ENCODE results near the gene MVD.
"Not testable (repeated sequence)": the region's sequence is repeated elsewhere in the genome, so short reads cannot be mapped to it uniquely, and the experiment has no call there.

Gene MVD

GRCh38 chr16:88686062-88686438 lies 23.2 kb upstream of the MVD start:
- H3K4me3 ChIP-seq: peak overlapping the region; percentile 40 to 58 (median 51)
- H3K27ac ChIP-seq: peak overlapping the region in 16 of 21 experiments; percentile 12 to 84 (median 70)

DNA sequence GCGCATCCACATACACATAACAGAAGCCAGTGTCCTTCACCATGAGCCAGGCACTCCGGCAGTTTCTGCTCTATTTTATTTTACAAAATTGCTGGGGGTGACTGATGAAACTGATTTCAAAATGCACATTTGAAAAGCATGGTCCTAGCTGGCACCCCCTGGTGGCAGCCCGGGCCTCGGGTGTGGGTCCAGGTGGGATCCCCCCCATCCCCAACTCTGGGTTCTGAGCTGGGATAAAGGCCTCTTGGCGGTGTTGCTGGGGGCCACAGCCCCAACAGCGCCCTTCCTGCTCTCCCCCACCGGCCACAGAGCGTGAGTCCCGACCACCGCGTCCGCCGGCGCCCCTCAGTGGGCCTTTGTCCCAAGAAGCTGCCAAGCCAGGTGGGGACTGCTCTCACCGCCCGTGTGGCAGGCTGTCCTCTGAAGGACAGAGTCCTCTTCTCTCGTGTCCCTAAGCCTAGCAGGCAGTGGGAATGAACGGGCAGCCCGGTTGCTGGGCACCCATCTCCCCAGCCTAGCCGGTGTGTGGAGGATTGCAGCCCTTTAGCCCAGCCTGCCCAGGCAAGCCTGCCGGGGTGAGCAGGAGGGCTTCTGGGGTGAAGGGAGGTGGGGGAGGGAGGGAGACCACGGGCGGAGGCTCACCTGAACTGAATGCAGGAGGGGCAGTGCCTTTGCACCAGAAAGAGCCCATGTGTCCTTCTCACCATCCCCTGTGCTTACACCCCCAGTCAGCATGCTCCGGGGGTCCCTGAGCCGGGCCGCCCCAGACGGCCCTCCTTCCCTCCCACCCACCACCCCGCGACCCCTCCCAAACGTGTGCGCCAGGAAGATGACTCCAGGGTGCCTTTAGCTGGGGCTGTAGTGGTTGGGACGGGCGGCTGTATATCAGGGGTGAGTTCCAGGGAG lies 22.5 kb upstream of the MVD start:
- Histone ChIP-seq H3K4me3 (peak overlapping the region; percentile 40 to 58 (median 51)), H3K27ac (peak overlapping the region in 14 of 21 experiments; percentile 12 to 84 (median 74))

- Histone ChIP-seq H3K27ac (peak overlapping the region in 2 of 21 experiments; percentile 80 to 82), H3K4me3 (peak overlapping the region in 1 of 7 experiments; percentile 58)
Measured at GRCh38 chr16:88684569-88685155, 21.8 kb upstream of the MVD start.

GRCh38 chr16:88681709-88682451 lies 19.0 kb upstream of the MVD start:
- Histone ChIP-seq H3K27ac (peak overlapping the region in 18 of 21 experiments; percentile 42 to 92 (median 72)), H3K4me3 (no peak overlapping the region)

DNA sequence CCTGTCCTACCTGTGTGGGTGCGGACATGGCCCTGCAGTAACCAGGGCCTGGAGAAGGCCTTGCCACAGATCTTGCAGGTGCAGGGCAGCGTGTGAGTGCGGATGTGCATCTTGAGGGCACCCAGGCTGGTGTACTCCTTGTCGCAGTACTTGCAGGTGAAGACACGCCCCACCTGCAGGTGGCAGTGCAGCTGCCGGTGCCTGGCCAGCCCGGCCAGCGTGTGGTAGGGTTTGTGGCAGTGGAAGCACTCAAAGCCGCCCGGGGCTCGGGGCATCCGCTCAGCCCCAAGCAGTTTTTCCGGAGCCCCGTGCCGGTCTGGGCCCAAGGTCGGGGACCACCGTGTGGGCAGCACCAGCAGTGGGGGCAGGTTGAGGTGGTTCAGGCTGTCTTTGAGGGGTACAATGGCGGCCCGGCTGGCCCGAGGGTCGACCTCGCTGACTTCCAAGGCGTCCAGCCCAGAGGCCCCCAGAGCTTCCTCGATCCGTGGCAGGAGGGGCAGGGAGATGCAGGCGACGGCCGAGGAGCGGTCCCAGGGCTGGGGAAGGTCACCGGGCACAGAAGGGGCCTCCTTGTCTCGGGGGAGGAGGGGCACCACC lies 18.3 kb upstream of the MVD start:
- Histone ChIP-seq H3K27ac (peak overlapping the region in 13 of 21 experiments; percentile 18 to 92 (median 72)), H3K4me3 (no peak overlapping the region)

DNA sequence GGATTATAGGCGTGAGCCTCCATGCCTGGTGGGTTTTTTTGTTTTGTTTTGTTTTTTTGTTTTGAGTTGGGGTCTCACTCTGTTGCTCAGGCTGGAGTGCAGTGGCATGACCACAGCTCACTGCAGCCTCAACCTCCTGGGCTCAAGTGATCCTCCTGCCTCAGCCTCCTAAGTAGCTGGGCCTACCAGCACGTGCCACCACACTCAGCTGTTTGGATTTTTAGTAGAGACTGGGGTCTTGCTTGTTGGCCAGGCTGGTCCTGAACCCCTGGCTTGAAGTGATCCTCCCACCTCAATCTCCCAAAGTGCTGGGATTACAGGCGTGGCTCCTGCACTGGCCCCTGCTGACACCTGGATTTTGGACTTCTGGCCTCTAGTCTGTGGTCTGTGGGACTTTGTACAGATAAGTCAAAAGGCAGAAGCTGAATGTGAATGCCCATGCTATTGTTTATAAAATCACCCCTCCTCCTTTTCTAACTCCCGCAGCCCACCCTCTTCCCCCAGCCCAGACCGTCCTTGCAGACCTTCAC lies 17.7 kb upstream of the MVD start:
- Histone ChIP-seq H3K27ac (peak overlapping the region in 3 of 21 experiments; percentile 81 to 88 (median 87)), H3K4me3 (no peak overlapping the region)

DNA sequence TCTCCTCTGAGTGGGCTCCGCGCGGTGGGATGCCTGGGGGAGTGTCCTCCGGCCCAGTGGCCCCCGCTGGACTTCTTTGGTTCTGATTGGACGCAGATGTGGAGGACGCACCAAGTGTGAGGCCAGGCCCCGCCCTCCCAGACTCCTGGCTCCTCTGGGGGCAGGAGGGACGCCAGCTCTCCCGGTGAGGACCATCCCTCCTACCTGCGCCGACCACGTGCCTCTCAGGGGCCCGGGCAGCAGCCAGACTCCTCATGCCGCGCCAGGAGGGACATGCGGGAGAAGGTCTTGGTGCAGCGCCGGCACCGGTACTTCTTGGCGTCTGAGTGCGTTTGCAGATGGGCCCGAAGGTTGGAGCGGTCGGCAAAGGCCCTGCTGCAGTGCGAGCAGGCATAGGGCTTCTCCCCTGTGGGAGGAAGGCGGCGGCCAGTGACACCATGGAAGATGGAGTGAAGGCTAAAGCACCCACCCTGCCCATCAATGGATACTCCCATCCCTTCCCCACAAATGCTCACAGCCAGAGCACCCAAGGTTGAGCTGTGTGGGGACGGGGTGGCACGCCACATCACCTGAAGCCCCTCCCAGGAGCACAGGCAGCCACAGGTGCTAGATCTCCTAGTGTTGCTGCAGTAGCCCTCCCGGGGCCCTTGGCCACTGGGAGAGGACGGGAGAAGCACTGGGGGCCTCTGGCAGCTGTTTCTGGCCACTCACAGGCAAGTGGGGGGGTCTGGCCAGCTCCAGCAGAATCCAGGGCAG lies 15.5 kb upstream of the MVD start:
- Histone ChIP-seq H3K27ac (no peak overlapping the region), H3K4me3 (no peak overlapping the region)

- H3K27ac ChIP-seq: no peak overlapping the region
- H3K4me3 ChIP-seq: no peak overlapping the region
Measured at GRCh38 chr16:88677721-88678120, 14.8 kb upstream of the MVD start.

DNA sequence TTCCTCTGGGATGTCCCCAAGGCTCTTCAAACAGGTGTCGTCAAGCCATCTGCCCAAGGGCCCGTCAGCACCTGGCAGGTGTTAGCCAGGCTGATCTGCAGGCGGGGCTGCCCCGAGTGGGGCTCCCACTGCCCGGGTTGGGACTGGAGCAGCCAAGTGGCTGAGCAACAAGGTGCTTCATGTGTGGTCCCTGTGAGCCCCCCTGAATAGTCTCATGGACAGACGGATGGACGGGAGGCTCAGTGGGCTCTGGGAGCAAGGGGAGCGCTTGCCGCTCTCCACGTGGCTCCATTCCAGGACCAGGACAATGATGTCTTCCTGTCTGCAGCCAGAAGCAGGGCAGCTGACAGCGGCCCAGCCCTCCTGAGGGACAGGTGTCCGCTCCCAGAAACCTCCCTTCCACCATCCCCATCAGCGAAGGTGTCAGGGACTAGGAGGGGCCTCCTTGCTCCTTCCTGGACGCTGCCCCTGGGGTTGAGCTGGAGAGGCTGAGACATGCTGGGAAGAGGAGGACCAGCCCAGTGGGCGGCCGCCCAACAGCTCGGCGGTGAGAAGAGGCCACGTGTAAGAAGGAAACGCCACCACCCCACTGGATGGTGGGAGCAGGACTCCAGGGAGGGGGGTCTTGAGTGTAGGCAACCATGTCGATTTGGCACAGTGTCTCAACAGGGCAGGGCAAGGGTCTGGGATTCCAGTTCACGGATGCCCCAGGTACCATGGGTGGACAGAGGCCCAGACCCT lies 13.8 kb upstream of the MVD start:
- no peak overlapping the region for H3K27ac ChIP-seq
- H3K4me3 ChIP-seq: no peak overlapping the region

DNA sequence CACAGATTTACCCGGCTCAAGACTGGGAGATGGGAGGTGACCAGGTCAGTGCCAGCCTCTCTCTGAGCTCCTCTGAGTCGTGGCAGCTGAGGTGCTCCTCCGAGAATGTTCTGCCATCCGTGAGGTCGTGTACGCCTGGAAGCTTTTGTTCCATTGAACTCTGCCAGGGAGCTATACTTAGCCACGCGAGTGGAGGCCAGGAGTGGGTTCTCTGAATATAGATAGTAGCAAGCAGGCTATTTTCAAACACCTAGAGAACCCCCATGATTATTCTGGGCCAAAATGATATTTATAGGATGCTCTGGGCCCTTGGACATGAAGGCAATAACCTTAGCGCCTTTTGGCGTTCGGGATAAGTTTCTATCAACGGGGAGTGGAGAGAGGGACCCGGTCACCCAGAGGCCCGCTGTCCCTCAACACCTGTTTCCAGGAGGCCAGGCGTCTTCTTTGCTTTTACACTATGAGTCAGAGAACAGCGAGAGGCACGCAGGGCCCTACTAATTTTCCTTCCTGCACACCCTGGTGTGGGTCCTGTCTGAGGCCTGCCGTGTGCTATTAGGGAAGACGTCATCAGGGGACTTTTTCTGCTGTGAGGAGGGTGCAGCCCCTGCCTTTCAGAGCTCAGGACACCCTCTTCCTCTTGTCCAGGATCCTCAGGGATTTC lies 11.0 kb upstream of the MVD start:
- Histone ChIP-seq H3K27ac (no peak overlapping the region), H3K4me3 (no peak overlapping the region)

GRCh38 chr16:88672776-88673175 lies 9.9 kb upstream of the MVD start:
- Histone ChIP-seq H3K27ac (no peak overlapping the region), H3K4me3 (no peak overlapping the region)

- no peak overlapping the region for H3K4me3 ChIP-seq
- H3K27ac ChIP-seq: no peak overlapping the region
Measured at GRCh38 chr16:88671806-88672205, 8.9 kb upstream of the MVD start.

DNA sequence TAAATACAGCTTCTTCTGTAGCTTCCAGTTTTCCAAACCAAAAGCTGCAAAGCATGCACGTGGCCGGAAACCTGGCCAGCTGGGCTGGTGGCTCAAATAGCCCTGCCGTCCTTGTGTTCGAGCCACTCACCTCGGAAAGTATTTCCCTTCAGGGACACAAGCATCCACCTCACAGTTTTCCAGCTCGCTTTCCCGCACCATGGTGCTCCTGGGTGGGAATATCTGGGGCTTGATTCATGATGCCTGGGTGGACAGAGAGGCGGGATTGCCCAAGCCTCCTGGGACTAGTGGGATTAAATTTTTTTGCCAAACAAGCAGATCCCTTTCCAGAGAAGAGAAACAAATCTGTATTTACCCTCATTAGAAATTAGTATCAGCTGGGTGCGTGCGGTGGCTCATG lies 7.1 kb upstream of the MVD start:
- no peak overlapping the region for H3K4me3 ChIP-seq
- no peak overlapping the region for H3K27ac ChIP-seq

GRCh38 chr16:88669493-88669892 lies 6.6 kb upstream of the MVD start:
- H3K27ac ChIP-seq, H3K4me3 ChIP-seq: not testable (repeated sequence)

- Histone ChIP-seq H3K4me3 (no peak overlapping the region), H3K27ac (no peak overlapping the region)
Measured at GRCh38 chr16:88667461-88667860, 4.6 kb upstream of the MVD start.

- Histone ChIP-seq H3K4me3 (no peak overlapping the region), H3K27ac (no peak overlapping the region)
Measured at GRCh38 chr16:88665570-88665969, 2.7 kb upstream of the MVD start.

DNA sequence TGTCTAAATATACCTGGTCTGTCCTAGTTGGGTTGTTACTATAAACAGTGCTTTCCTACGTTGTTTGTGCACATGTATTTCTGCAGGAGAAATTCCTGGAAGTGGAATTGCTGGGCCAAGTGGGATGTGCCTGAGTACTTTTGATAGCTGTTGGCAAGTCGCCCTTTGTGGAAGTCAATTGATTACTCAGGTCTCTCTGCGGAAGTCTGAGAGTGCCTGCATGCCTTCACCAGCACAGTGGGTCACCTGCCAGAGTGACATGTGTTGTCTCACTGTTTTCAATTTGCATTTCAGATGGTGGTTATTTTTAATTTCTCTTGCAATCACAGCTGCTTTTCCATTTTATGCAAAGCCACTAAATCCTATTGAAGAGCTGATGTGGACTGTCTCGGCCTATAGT lies 2.3 kb upstream of the MVD start:
- H3K4me3 ChIP-seq: no peak overlapping the region
- no peak overlapping the region for H3K27ac ChIP-seq

Data from skin epidermis (tissue), 12 donors.